Common myeloid progenitor, CD34-positive (primary cell): ENCODE measurements around the gene CAMTA1.

Experiments
- CTCF ChIA-PET: fragments of 350-600 bp; sonication (Branson Sonifier 250); formaldehyde crosslinking; loops from one replicate; lab custom pipeline; 2021; ENCODE audit warnings: antibody characterized with exemption; lab: Charles Lee
- POLR2A ChIA-PET: fragments of 350-600 bp; sonication (Branson Sonifier 250); formaldehyde crosslinking; loops from one replicate; lab custom pipeline; 2021; ENCODE audit warnings: antibody characterized with exemption; lab: Charles Lee
- DNase-seq, 3 donors: peaks; one replicate each; pipeline versions ENCODE4 v3.0.0 to v3.0.0-alpha.2; 2013
- H3K27ac ChIP-seq, 2 experiments: 1 replicate in 1 of 2; 2 replicates in 1 of 2; pipeline ENCODE4 v1.7.0; 2013; ENCODE audit warnings: inconsistent platforms in 2 of 2, low read length in 2 of 2, mild to moderate bottlenecking in 2 of 2, low read depth in 1 of 2, moderate library complexity in 1 of 2; ENCODE audit not compliant: severe bottlenecking in 2 of 2, insufficient read depth in 1 of 2, poor library complexity in 1 of 2
- H3K27me3 ChIP-seq, 5 experiments: replicated peaks in 2 of 5; 1 replicate in 3 of 5; 2 replicates in 2 of 5; pipeline versions ENCODE4 v1.6.1 to v1.7.0; 2013; ENCODE audit warnings: low read length in 4 of 5, mild to moderate bottlenecking in 2 of 5, moderate library complexity in 2 of 5, inconsistent platforms in 1 of 5; ENCODE audit not compliant: insufficient read depth in 5 of 5, control insufficient read depth in 4 of 5
- H3K36me3 ChIP-seq, 4 experiments: 1 replicate in 2 of 4; 2 replicates in 2 of 4; pipeline versions ENCODE4 v1.6.1 to v1.7.0; 2013; ENCODE audit warnings: low read length in 3 of 4, control low read depth in 1 of 4, mild to moderate bottlenecking in 1 of 4; ENCODE audit not compliant: control insufficient read depth in 4 of 4, insufficient read depth in 4 of 4
- H3K4me1 ChIP-seq, 4 experiments: 1 replicate in 3 of 4; 2 replicates in 1 of 4; pipeline versions ENCODE4 v1.6.1 to v1.7.1; 2013; ENCODE audit warnings: low read length in 3 of 4, mild to moderate bottlenecking in 3 of 4, control low read depth in 1 of 4, inconsistent platforms in 1 of 4, moderate library complexity in 1 of 4; ENCODE audit not compliant: control insufficient read depth in 4 of 4, insufficient read depth in 4 of 4; ENCODE audit errors: control extremely low read depth in 1 of 4
- H3K4me3 ChIP-seq, 7 experiments: 1 replicate in 4 of 7; 2 replicates in 3 of 7; pipeline versions ENCODE4 v1.5.1 to v1.7.0; 2013; ENCODE audit warnings: mild to moderate bottlenecking in 7 of 7, low read length in 6 of 7, moderate library complexity in 6 of 7, inconsistent platforms in 2 of 7, low read depth in 2 of 7, control low read depth in 1 of 7; ENCODE audit not compliant: insufficient read depth in 4 of 7, control insufficient read depth in 1 of 7; ENCODE audit errors: extremely low read depth in 1 of 7
- H3K9me3 ChIP-seq, 5 experiments: 1 replicate in 4 of 5; 2 replicates in 1 of 5; pipeline versions ENCODE4 v1.6.1 to v1.7.1; 2013; ENCODE audit warnings: low read length in 4 of 5, mild to moderate bottlenecking in 2 of 5, inconsistent platforms in 1 of 5, low read depth in 1 of 5, moderate library complexity in 1 of 5; ENCODE audit not compliant: control insufficient read depth in 4 of 5, insufficient read depth in 2 of 5; ENCODE audit errors: control extremely low read depth in 1 of 5
- WGBS: methylation state at CpG from one replicate; pipeline ENCODE4 v1.1.5; 2013; ENCODE audit not compliant: insufficient coverage; 5-methylcytosine and 5-hydroxymethylcytosine counted together

CAMTA1 gene

GRCh38 chr1:7551442-7551841, 766.2 kb downstream of the CAMTA1 start:
- ChIA-PET CTCF (no interaction called here), POLR2A (no interaction called here)
- no peaks in the 10 kb centered on the region for H3K36me3 ChIP-seq
- 79% methylated on average over 8 of the region's 8 CpGs for WGBS
- H3K27ac ChIP-seq: no peak overlapping the region
- no peaks in the 10 kb centered on the region for H3K27me3 ChIP-seq
- DNase-seq: no peak
- H3K9me3 ChIP-seq: peaks cover 0 to 5% (median 3%) of the 10 kb centered on the region in 5 experiments
- H3K4me3 ChIP-seq: no peak overlapping the region
- H3K4me1 ChIP-seq: peaks cover 3 to 32% (median 18%) of the 10 kb centered on the region in 4 experiments

- WGBS: 90% methylated on average over 9 of the region's 9 CpGs
- H3K36me3 ChIP-seq: no peaks in the 10 kb centered on the region
- H3K27ac ChIP-seq: no peak overlapping the region
- no peaks in the 10 kb centered on the region for H3K27me3 ChIP-seq
- DNase-seq: no peak
- H3K9me3 ChIP-seq: peaks cover 0 to 5% (median 3%) of the 10 kb centered on the region in 5 experiments
- H3K4me1 ChIP-seq: peaks cover 3 to 32% (median 18%) of the 10 kb centered on the region in 4 experiments
- ChIA-PET CTCF (no interaction called here), POLR2A (no interaction called here)
- no peak overlapping the region for H3K4me3 ChIP-seq
Measured at GRCh38 chr1:7552402-7552801, 767.1 kb downstream of the CAMTA1 start.

GRCh38 chr1:7553042-7553690, 767.9 kb downstream of the CAMTA1 start:
- no peaks in the 10 kb centered on the region for H3K36me3 ChIP-seq
- 86% methylated on average over 3 of the region's 3 CpGs for WGBS
- H3K27me3 ChIP-seq: no peaks in the 10 kb centered on the region
- POLR2A ChIA-PET: interaction anchor here (0.6 kb wide), 1 partner anchor 82 kb away, joined by 3 read pairs; no protein-coding TSS in a partner anchor
- no peak overlapping the region for H3K27ac ChIP-seq
- DNase-seq: peak in 1 of 3 donors; percentile 44
- CTCF ChIA-PET: interaction anchor here (0.9 kb wide), 1 partner anchor 9 kb away, joined by 3 read pairs; no protein-coding TSS in a partner anchor
- H3K4me1 ChIP-seq: peaks cover 3 to 32% (median 18%) of the 10 kb centered on the region in 4 experiments
- no peak overlapping the region for H3K4me3 ChIP-seq
- H3K9me3 ChIP-seq: peaks cover 0 to 5% (median 3%) of the 10 kb centered on the region in 5 experiments

GRCh38 chr1:7554385-7555235, 769.4 kb downstream of the CAMTA1 start:
- no peak overlapping the region for H3K4me3 ChIP-seq
- no peak overlapping the region for H3K27ac ChIP-seq
- no peaks in the 10 kb centered on the region for H3K36me3 ChIP-seq
- DNase-seq: peak in 2 of 3 donors; percentile 25 to 36
- CTCF ChIA-PET: interaction anchor here (0.7 to 0.9 kb wide), 2 partner anchors 9 to 18 kb away, joined by 3 to 4 read pairs; no protein-coding TSS in a partner anchor
- peaks cover under 1 to 22% (median 10%) of the 10 kb centered on the region in 4 experiments for H3K4me1 ChIP-seq
- 61% methylated on average over 4 of the region's 8 CpGs for WGBS
- POLR2A ChIA-PET: interaction anchor here (0.6 kb wide), 1 partner anchor 9 kb away, joined by 3 read pairs; no protein-coding TSS in a partner anchor
- H3K9me3 ChIP-seq: peaks cover 0 to 5% (median 3%) of the 10 kb centered on the region in 5 experiments
- no peaks in the 10 kb centered on the region for H3K27me3 ChIP-seq

- Histone ChIP-seq H3K4me3 (no peak overlapping the region), H3K4me1 (peaks cover 0 to 13% (median 4%) of the 10 kb centered on the region in 4 experiments), H3K27me3 (no peaks in the 10 kb centered on the region), H3K27ac (no peak overlapping the region), H3K9me3 (peaks cover 0 to 5% (median 3%) of the 10 kb centered on the region in 5 experiments), H3K36me3 (no peaks in the 10 kb centered on the region)
- ChIA-PET CTCF (interaction anchor here (0.7 to 1.3 kb wide), 3 partner anchors 10 to 17 kb away, joined by 3 to 4 read pairs (median 3); no protein-coding TSS in a partner anchor), POLR2A (interaction anchor here (0.6 kb wide), 1 partner anchor 10 kb away, joined by 3 read pairs; no protein-coding TSS in a partner anchor)
- DNase-seq: peak; percentile 61 to 82 (median 75)
- WGBS: 66% methylated on average over 7 of the region's 12 CpGs
Measured at GRCh38 chr1:7555391-7556185, 770.3 kb downstream of the CAMTA1 start.

GRCh38 chr1:7557301-7557891, 772.1 kb downstream of the CAMTA1 start:
- no peaks in the 10 kb centered on the region for H3K27me3 ChIP-seq
- H3K4me1 ChIP-seq: peaks cover 0 to 13% (median 4%) of the 10 kb centered on the region in 4 experiments
- H3K4me3 ChIP-seq: no peak overlapping the region
- WGBS: 95% methylated on average over 8 of the region's 10 CpGs
- CTCF ChIA-PET: no interaction called here
- no peak overlapping the region for H3K27ac ChIP-seq
- POLR2A ChIA-PET: no interaction called here
- DNase-seq: no peak
- no peaks in the 10 kb centered on the region for H3K36me3 ChIP-seq
- peaks cover 0 to 5% (median 3%) of the 10 kb centered on the region in 5 experiments for H3K9me3 ChIP-seq
